K562 (cell line): Measurements from ENCODE around the gene CSKMT. TPM values are rescaled to one million over a fixed set of nuclear protein-coding genes. Genes with fewer than 3 reads are reported as not detected.

Experiments used
- ATAC-seq: fragments of 200-7000 bp; cut with Tn5 transposase; 3 replicates; pipeline ENCODE4 v1.9.1; 2020; ENCODE audit warnings: moderate library complexity
- BruUV-seq: library from RNA; stranded (reverse); fragments of 400-500 nt; replicated peaks from 2 replicates; lab custom pipeline; 2021; lab: Mats Ljungman, UMichigan
- CTCF ChIA-PET: fragments of 300-600 bp; formaldehyde crosslinking; extraction: SDS; loops from one replicate; lab custom pipeline; 2021; ENCODE audit warnings: low intra/inter-chr PET ratio; lab: Yijun Ruan, JAX
- POLR2A ChIA-PET: fragments of 300-600, 350-650 bp; sonication (Branson Sonifier 250); formaldehyde crosslinking; extraction: SDS; loops from one replicate; lab custom pipeline; 2021; ENCODE audit warnings: antibody characterized with exemption, inconsistent platforms; lab: Yijun Ruan, JAX
- DNase-seq, 4 experiments: peaks; one replicate each; pipeline versions ENCODE4 v3.0.0 to v3.0.0-alpha.2; 2011 to 2018; ENCODE audit warnings: low spot score in 3 of 4, mixed read lengths in 3 of 4; ENCODE audit errors: extremely low read depth in 1 of 4
- FAIRE-seq: peaks from 2 replicates; lab custom pipeline; 2011; peaks lifted over from hg19 to GRCh38; lab: Jason Lieb, UNC
- H2AFZ ChIP-seq: 2 replicates; pipeline ENCODE4 v1.6.0; 2011; ENCODE audit warnings: low read depth, low read length, control low read depth, inconsistent platforms
- H3K27ac ChIP-seq: fragments of 200-600 bp; 3 replicates; pipeline ENCODE4 v1.8.0; 2011; ENCODE audit warnings: low read depth, mild to moderate bottlenecking, control low read depth, inconsistent platforms, low read length, moderate library complexity, mixed read lengths; ENCODE audit errors: extremely low read depth
- H3K27me3 ChIP-seq, 2 experiments: fragments of 300-600 bp in 1 of 2; 2 replicates in 1 of 2; 3 replicates in 1 of 2; pipeline versions ENCODE4 v1.6.0 to v1.8.0; 2011; ENCODE audit warnings: inconsistent platforms in 2 of 2, low read length in 2 of 2, mild to moderate bottlenecking in 1 of 2, mixed read lengths in 1 of 2, moderate library complexity in 1 of 2; ENCODE audit not compliant: control insufficient read depth in 2 of 2, insufficient read depth in 2 of 2
- H3K36me3 ChIP-seq: fragments of 300-600 bp; 3 replicates; pipeline ENCODE4 v1.8.0; 2011; ENCODE audit warnings: mild to moderate bottlenecking, low read length, inconsistent platforms; ENCODE audit not compliant: control insufficient read depth, insufficient read depth
- H3K4me1 ChIP-seq, 2 experiments: fragments of 200-600 bp in 1 of 2; replicated peaks in 1 of 2; 2 replicates in 1 of 2; 3 replicates in 1 of 2; pipeline versions ENCODE4 v1.5.1 to v1.8.0; 2011; ENCODE audit warnings: inconsistent platforms in 2 of 2, low read length in 2 of 2, mild to moderate bottlenecking in 1 of 2, mixed read lengths in 1 of 2, moderate library complexity in 1 of 2; ENCODE audit not compliant: control insufficient read depth in 2 of 2, insufficient read depth in 2 of 2
- H3K4me2 ChIP-seq: 2 replicates; pipeline ENCODE4 v1.6.1; 2011; ENCODE audit warnings: low read length, control low read depth, inconsistent platforms, mixed read lengths; ENCODE audit not compliant: insufficient read depth
- H3K4me3 ChIP-seq: fragments of 200-600 bp; sonication (generic), shearing (Covaris generic); 2 replicates; pipeline ENCODE4 v1.5.1; 2016; ENCODE audit warnings: control low read depth, inconsistent platforms
- H3K79me2 ChIP-seq: fragments of 200-600 bp; 3 replicates; pipeline ENCODE4 v1.8.0; 2011; ENCODE audit warnings: low read length, inconsistent platforms; ENCODE audit not compliant: control insufficient read depth, insufficient read depth
- H3K9ac ChIP-seq, 2 experiments: 2 replicates each; pipeline versions ENCODE4 v1.6.0 to v1.6.1; 2011; ENCODE audit warnings: low read depth in 2 of 2, low read length in 2 of 2, control low read depth in 1 of 2, inconsistent platforms in 1 of 2, mild to moderate bottlenecking in 1 of 2, mixed read lengths in 1 of 2; ENCODE audit not compliant: insufficient read depth in 1 of 2
- H3K9me1 ChIP-seq: one replicate; pipeline ENCODE4 v1.6.0; 2011; ENCODE audit warnings: inconsistent platforms, mild to moderate bottlenecking, low read length, moderate library complexity; ENCODE audit not compliant: control insufficient read depth, insufficient read depth
- H3K9me3 ChIP-seq: replicated peaks from 2 replicates; pipeline ENCODE4 v1.5.1; 2011; ENCODE audit warnings: low read depth, low read length, inconsistent platforms; ENCODE audit not compliant: control insufficient read depth, insufficient read depth
- H4K20me1 ChIP-seq: replicated peaks from 2 replicates; pipeline ENCODE4 v1.6.1; 2011; ENCODE audit warnings: low read length, inconsistent platforms, mixed read lengths; ENCODE audit not compliant: control insufficient read depth, insufficient read depth
- ASH1L ChIP-seq: fragments of 450-650 bp; IDR thresholded peaks from 2 replicates; pipeline ENCODE4 v1.6.1; 2018; ENCODE audit warnings: borderline replicate concordance, mild to moderate bottlenecking, low read depth; ENCODE audit not compliant: partially characterized antibody
- ATF2 ChIP-seq: sonication (generic); formaldehyde crosslinking; IDR thresholded peaks from 2 replicates; pipeline ENCODE4 v1.8.1; 2022; ENCODE audit warnings: missing genetic modification reagents
- CBFA2T2 ChIP-seq: fragments of 450-650 bp; conservative IDR thresholded peaks from 2 replicates; pipeline ENCODE4 v1.6.1; 2017; ENCODE audit warnings: mild to moderate bottlenecking
- CTCFL ChIP-seq: IDR thresholded peaks from 2 replicates; pipeline ENCODE4 v1.6.1; 2011; ENCODE audit warnings: borderline replicate concordance, low read depth, mild to moderate bottlenecking, moderate library complexity, low read length; ENCODE audit not compliant: insufficient read depth, poor library complexity, severe bottlenecking
- ETS1 ChIP-seq: conservative IDR thresholded peaks from 2 replicates; pipeline ENCODE4 v1.6.1; 2011; ENCODE audit warnings: low read depth, mild to moderate bottlenecking, low read length; ENCODE audit not compliant: control insufficient read depth
- FOXK1 ChIP-seq: sonication (generic); formaldehyde crosslinking; IDR thresholded peaks from 2 replicates; pipeline ENCODE4 v1.8.0; 2022; ENCODE audit warnings: missing genetic modification reagents, mild to moderate bottlenecking, borderline replicate concordance
- IRF1 ChIP-seq: sonication (generic); formaldehyde crosslinking; IDR thresholded peaks from 2 replicates; pipeline ENCODE4 v1.8.0; 2022; ENCODE audit warnings: missing genetic modification reagents, mild to moderate bottlenecking, borderline replicate concordance
- LCOR ChIP-seq: sonication (generic); formaldehyde crosslinking; IDR thresholded peaks from 2 replicates; pipeline ENCODE4 v1.8.0; 2022; ENCODE audit warnings: mild to moderate bottlenecking, missing genetic modification reagents
- TRIM28 ChIP-seq: fragments of 450-650 bp; IDR thresholded peaks from 2 replicates; pipeline ENCODE4 v1.6.1; 2017
- ZBTB33 ChIP-seq: sonication (generic); formaldehyde crosslinking; IDR thresholded peaks from 2 replicates; pipeline ENCODE4 v1.8.1; 2023; ENCODE audit warnings: mild to moderate bottlenecking, missing genetic modification reagents
- ZBTB9 ChIP-seq: fragments of 450-650 bp; formaldehyde crosslinking; IDR thresholded peaks from 2 replicates; pipeline ENCODE4 v1.4.0; 2020; ENCODE audit warnings: mild to moderate bottlenecking, moderate library complexity
- WGBS: fragments of 100-300 bp; shearing (Covaris generic); methylation state at CpG from one replicate; pipeline ENCODE4 v1.1.6; 2016; ENCODE audit warnings: low coverage, mixed read lengths; ENCODE audit not compliant: insufficient coverage; ENCODE audit errors: missing lambda C conversion rate; 5-methylcytosine and 5-hydroxymethylcytosine counted together
- in situ Hi-C: fragments of 300-500 bp; cut with MboI; formaldehyde crosslinking; loops from 4 replicates; pipeline ENCODE4 v1.15.0; 2018; ENCODE audit warnings: inconsistent platforms, mixed read lengths
- intact Hi-C: fragments of 100-400 bp; cut with micrococcal nuclease; formaldehyde crosslinking; loops from 2 replicates; pipeline ENCODE4 v1.14.2; 2022
- polyA plus RNA-seq, 8 experiments: library from polyadenylated mRNA; depleted of rRNA in 4 of 8; stranded (reverse) in 5 of 8; unstranded in 3 of 8; fragments of >200 nt; fragmentation: Nextera tagmentation in 2 of 8; fragmentation: Illumina TruSeq in 1 of 8; extraction: Ambion mirVana in 2 of 8; extraction: Trizol in 1 of 8; gene quantifications; 2 replicates each; pipeline versions ENCODE4 v1.2.1 to v1.2.3, GENCODE V29; 2011 to 2014; ENCODE audit warnings: inconsistent platforms in 1 of 8, missing spikeins in 1 of 8
- total RNA-seq, 7 experiments: library from RNA; depleted of rRNA in 6 of 7; stranded (reverse); fragments of >200 nt in 6 of 7; fragmentation: Illumina TruSeq in 2 of 7; extraction: Trizol in 2 of 7; gene quantifications; 2 replicates each; pipeline versions ENCODE4 v1.2.1 to v1.2.3, GENCODE V29; 2011 to 2021; ENCODE audit warnings: low replicate concordance in 1 of 7

The CSKMT gene
- total and polyA plus RNA-seq, 9 of the 15 experiments (the other 6 are each of a cell fraction or from before 2014, with no cell fraction given): 10.3 to 108 (median 27.2) TPM

GRCh38 chr11:62707277-62707861 is 42.3 kb downstream of the CSKMT start, which contains the start of the genes BSCL2 and GNG3:
BSCL2 (minus strand) TSS chr11:62707424; CDS start chr11:62707195, 229 bp downstream.
GNG3 (plus strand) TSS chr11:62707676; CDS start chr11:62708296, 620 bp downstream.
- peaks cover 3% of the 10 kb centered on the region; the same call in 1 of the 2 replicates for H4K20me1 ChIP-seq
- 50% methylated on average over 10 of the region's 10 CpGs for WGBS
- H3K9me1 ChIP-seq: peaks cover 2% of the 10 kb centered on the region
- POLR2A ChIA-PET: interaction anchor here (0.9 to 4.1 kb wide), 14 partner anchors 10 to 148 kb away, joined by 3 to 31 read pairs (median 6); partner anchors contain the start of genes C11orf98, CSKMT, HNRNPUL2 and TTC9C
- no peaks in the 10 kb centered on the region for H3K27me3 ChIP-seq
- peak; percentile 53 for ATAC-seq
- CTCF ChIA-PET: no interaction called here
- in situ Hi-C loops (no loop called here), intact Hi-C loops (loop anchor here (2.0 to 5.0 kb wide), 2 partner anchors 19 to 310 kb away; partner anchors contain the start of gene HNRNPUL2)
- peak within 1 kb of the TSS; percentile 78 for H3K4me2 ChIP-seq
- peak within 1 kb of the TSS; percentile 23 for H2AFZ ChIP-seq
- no peaks in the 10 kb centered on the region for H3K9me3 ChIP-seq
- peak within 1 kb of the TSS; percentile 57 for H3K27ac ChIP-seq
- no TSS peak for BruUV-seq
- H3K36me3 ChIP-seq: peaks cover 68% of the 10 kb centered on the region
- FAIRE-seq: peak; percentile 78
- peak within 1 kb of the TSS; percentile 72 for H3K4me3 ChIP-seq
- peaks cover 29 to 42% of the 10 kb centered on the region in 2 experiments for H3K4me1 ChIP-seq
- peaks cover 14% of the 10 kb centered on the region for H3K79me2 ChIP-seq
- DNase-seq: peak; percentile 67 to 77 (median 70)
- H3K9ac ChIP-seq: peak within 1 kb of the TSS; percentile 7 to 89; a peak in 2 of 4 replicates
- TF ChIP-seq IRF1 (CRISPR knock-in tag) (no peak), ATF2 (CRISPR knock-in tag) (no peak), ZBTB33 (peak; percentile 69), TRIM28 (no peak), ETS1 (no peak), CTCFL (no peak), ZBTB9 (CRISPR knock-in tag) (no peak), ASH1L (no peak), FOXK1 (no peak), LCOR (CRISPR knock-in tag) (0 out of 2 replicates have a peak, but pooled peaks have one; percentile 20), CBFA2T2 (no peak)
